AG04450 (cell line): Measurements from ENCODE around the gene GMDS. TPM values are rescaled to one million over a fixed set of nuclear protein-coding genes. Genes with fewer than 3 reads are reported as not detected.

Experiments
- CTCF ChIA-PET: fragments of 300-600, 350-600 bp; formaldehyde crosslinking; extraction: SDS; loops from one replicate; lab custom pipeline; 2022; ENCODE audit warnings: antibody characterized with exemption, inconsistent platforms; lab: Charles Lee
- POLR2A ChIA-PET: fragments of 350-600 bp; formaldehyde crosslinking; extraction: SDS; loops from one replicate; lab custom pipeline; 2021; ENCODE audit warnings: antibody characterized with exemption, inconsistent platforms; lab: Yijun Ruan, JAX
- DNase-seq: peaks from one replicate; pipeline ENCODE4 v3.0.0-alpha.2; 2011; ENCODE audit warnings: low read depth, low spot score
- H3K27ac ChIP-seq: one replicate; pipeline ENCODE4 v1.5.1; 2012; ENCODE audit warnings: low read depth, low read length, control low read depth
- H3K27me3 ChIP-seq: one replicate; pipeline ENCODE4 v1.6.0; 2012; ENCODE audit warnings: low read length; ENCODE audit not compliant: control insufficient read depth, insufficient read depth
- H3K4me3 ChIP-seq: 2 replicates; pipeline ENCODE4 v1.5.1; 2011; ENCODE audit warnings: mild to moderate bottlenecking, low read depth, low read length, control low read depth
- H3K9me3 ChIP-seq: 2 replicates; pipeline ENCODE4 v1.5.1; 2012; ENCODE audit warnings: low read length; ENCODE audit not compliant: control insufficient read depth, insufficient read depth
- CTCF ChIP-seq: IDR thresholded peaks from 2 replicates; pipeline ENCODE4 v1.5.1; 2011; ENCODE audit warnings: low read depth, low read length, control low read depth, inconsistent platforms
- polyA plus RNA-seq: library from polyadenylated mRNA; depleted of rRNA; stranded (reverse); fragments of >200 nt; gene quantifications from 2 replicates; pipeline ENCODE4 v1.2.3, GENCODE V29; 2011

GMDS gene
- polyA plus RNA-seq, 1 experiment, result 26.4 TPM

GRCh38 chr6:1641343-1641885 lies 604.0 kb downstream of the GMDS start:
- no peaks in the 10 kb centered on the region; the same call in 1 of the 2 replicates for H3K9me3 ChIP-seq
- TF ChIP-seq CTCF, result no peak
- no peak for DNase-seq
- no peak overlapping the region for H3K27ac ChIP-seq
- H3K4me3 ChIP-seq, result no peak overlapping the region
- ChIA-PET POLR2A (interaction anchor here (0.7 kb wide), 1 partner anchor 82 kb away, joined by 3 read pairs; no protein-coding TSS in a partner anchor), CTCF (interaction anchor here (0.6 kb wide), 1 partner anchor 878 kb away, joined by 4 read pairs; no protein-coding TSS in a partner anchor)
- no peaks in the 10 kb centered on the region for H3K27me3 ChIP-seq

GRCh38 chr6:1640476-1640875 lies 604.9 kb downstream of the GMDS start:
- DNase-seq, result no peak
- no peak overlapping the region for H3K27ac ChIP-seq
- H3K27me3 ChIP-seq, result no peaks in the 10 kb centered on the region
- no peak for TF ChIP-seq CTCF
- H3K9me3 ChIP-seq, result no peaks in the 10 kb centered on the region; the same call in 1 of the 2 replicates
- no peak overlapping the region for H3K4me3 ChIP-seq
- CTCF ChIA-PET, result no interaction called here
- POLR2A ChIA-PET, result interaction anchor here (0.7 kb wide), 1 partner anchor 83 kb away, joined by 3 read pairs; no protein-coding TSS in a partner anchor

GRCh38 chr6:1639430-1639829 lies 606.0 kb downstream of the GMDS start:
- Histone ChIP-seq H3K27me3 (no peaks in the 10 kb centered on the region), H3K4me3 (no peak overlapping the region), H3K27ac (no peak overlapping the region), H3K9me3 (no peaks in the 10 kb centered on the region; the same call in 1 of the 2 replicates)
- no peak for TF ChIP-seq CTCF
- POLR2A ChIA-PET, result no interaction called here
- CTCF ChIA-PET, result no interaction called here
- no peak for DNase-seq

GRCh38 chr6:1636971-1637871 lies 608.2 kb downstream of the GMDS start:
- Histone ChIP-seq H3K9me3 (no peaks in the 10 kb centered on the region; the same call in 1 of the 2 replicates), H3K27ac (no peak overlapping the region), H3K27me3 (no peaks in the 10 kb centered on the region), H3K4me3 (no peak overlapping the region)
- TF ChIP-seq CTCF, result no peak
- CTCF ChIA-PET, result no interaction called here
- POLR2A ChIA-PET, result no interaction called here
- DNase-seq, result no peak
